GM23338 (cell line): Measurements from ENCODE around the gene BPI. TPM values are rescaled to one million over a fixed set of nuclear protein-coding genes. Genes with fewer than 3 reads are reported as not detected.

Experiments used
- ATAC-seq: fragments of 200-7000 bp; cut with Tn5 transposase; 3 replicates; pipeline ENCODE4 v1.9.1; 2020
- DNase-seq: peaks from one replicate; pipeline ENCODE4 v3.0.0-alpha.2; 2015; ENCODE audit warnings: low spot score
- H2AFZ ChIP-seq: fragments of 200-600 bp; sonication (generic); 2 replicates; pipeline ENCODE4 v1.8.0; 2016; ENCODE audit warnings: antibody characterized with exemption, mild to moderate bottlenecking, moderate library complexity
- H3F3A ChIP-seq: fragments of 200-600 bp; sonication (generic); replicated peaks from 2 replicates; pipeline ENCODE4 v1.8.0; 2017; ENCODE audit warnings: antibody characterized with exemption, mixed run types, low read depth
- H3K27ac ChIP-seq: fragments of 200-600 bp; sonication (generic); 2 replicates; pipeline ENCODE4 v1.6.1; 2016; ENCODE audit warnings: low read depth
- H3K27me3 ChIP-seq: fragments of 200-600 bp; sonication (generic); 2 replicates; pipeline ENCODE4 v1.8.0; 2016; ENCODE audit warnings: mild to moderate bottlenecking, mixed run types, moderate library complexity; ENCODE audit not compliant: insufficient read depth
- H3K36me3 ChIP-seq: fragments of 200-600 bp; sonication (generic); 2 replicates; pipeline ENCODE4 v1.8.0; 2016; ENCODE audit warnings: mild to moderate bottlenecking; ENCODE audit not compliant: insufficient read depth
- H3K4me1 ChIP-seq: fragments of 200-600 bp; sonication (generic); 2 replicates; pipeline ENCODE4 v1.8.0; 2016; ENCODE audit warnings: mild to moderate bottlenecking, moderate library complexity; ENCODE audit not compliant: insufficient read depth
- H3K4me2 ChIP-seq: fragments of 200-600 bp; sonication (generic); 2 replicates; pipeline ENCODE4 v1.7.1; 2017; ENCODE audit warnings: mixed run types
- H3K4me3 ChIP-seq: fragments of 200-600 bp; sonication (generic); 2 replicates; pipeline ENCODE4 v1.6.1; 2016; ENCODE audit warnings: mixed run types
- H3K79me2 ChIP-seq: fragments of 200-600 bp; sonication (generic); replicated peaks from 2 replicates; pipeline ENCODE4 v1.8.0; 2017; ENCODE audit warnings: mild to moderate bottlenecking; ENCODE audit not compliant: insufficient read depth
- H3K9me2 ChIP-seq: fragments of 200-600 bp; sonication (generic); 2 replicates; pipeline ENCODE4 v1.8.0; 2017; ENCODE audit not compliant: insufficient read depth
- H4K20me1 ChIP-seq: fragments of 200-600 bp; sonication (generic); replicated peaks from 2 replicates; pipeline ENCODE4 v1.8.0; 2017; ENCODE audit warnings: mild to moderate bottlenecking; ENCODE audit not compliant: insufficient read depth
- H3K27ac Mint-ChIP-seq: 2 replicates; pipeline ENCODE4 v1.8.0; 2020; ENCODE audit warnings: inconsistent platforms, mild to moderate bottlenecking, moderate library complexity, mixed read lengths
- H3K27me3 Mint-ChIP-seq: 3 replicates; pipeline ENCODE4 v1.8.0; 2022; ENCODE audit warnings: low read depth, mild to moderate bottlenecking, moderate library complexity, mixed read lengths, inconsistent platforms; ENCODE audit not compliant: insufficient read depth, poor library complexity
- H3K36me3 Mint-ChIP-seq: 3 replicates; pipeline ENCODE4 v1.8.0; 2021; ENCODE audit warnings: low read depth, mild to moderate bottlenecking, inconsistent platforms, moderate library complexity, mixed read lengths
- H3K4me1 Mint-ChIP-seq: 3 replicates; pipeline ENCODE4 v1.8.0; 2020; ENCODE audit warnings: mild to moderate bottlenecking, inconsistent platforms, mixed read lengths
- H3K4me3 Mint-ChIP-seq: 3 replicates; pipeline ENCODE4 v1.8.0; 2021; ENCODE audit warnings: moderate library complexity, mild to moderate bottlenecking, inconsistent platforms, mixed read lengths
- H3K9me3 Mint-ChIP-seq: 3 replicates; pipeline ENCODE4 v1.8.0; 2020; ENCODE audit warnings: moderate library complexity, mild to moderate bottlenecking, inconsistent platforms, mixed read lengths
- CTCF ChIP-seq, 2 experiments: fragments of 200-600 bp in 1 of 2; sonication (generic) in 1 of 2; conservative IDR thresholded peaks; 2 replicates each; pipeline versions ENCODE4 v1.5.1 to v1.6.1; 2016 to 2017; ENCODE audit warnings: antibody characterized with exemption in 2 of 2, low read depth in 2 of 2, mild to moderate bottlenecking in 2 of 2, moderate library complexity in 1 of 2
- EZH2 ChIP-seq: fragments of 200-600 bp; sonication (generic); IDR thresholded peaks from one replicate; pipeline ENCODE4 v1.8.0; 2017; ENCODE audit warnings: antibody characterized with exemption, mild to moderate bottlenecking, low read depth; ENCODE audit not compliant: unreplicated experiment
- JUNB ChIP-seq: IDR thresholded peaks from one replicate; pipeline ENCODE4 v1.6.1; 2016; ENCODE audit warnings: antibody characterized with exemption; ENCODE audit not compliant: unreplicated experiment
- NANOG ChIP-seq: IDR thresholded peaks from 2 replicates; pipeline ENCODE4 v1.6.1; 2016; ENCODE audit warnings: antibody characterized with exemption, borderline replicate concordance
- STAT1 ChIP-seq: IDR thresholded peaks from one replicate; pipeline ENCODE4 v1.6.1; 2016; ENCODE audit warnings: antibody characterized with exemption; ENCODE audit not compliant: unreplicated experiment
- ZNF331 ChIP-seq: fragments of 250-450 bp; sonication (Bioruptor Pico); IDR thresholded peaks from 2 replicates; pipeline ENCODE4 v1.5.0; 2020; ENCODE audit warnings: low read depth, mild to moderate bottlenecking, moderate library complexity
- ZNF462 ChIP-seq: fragments of 250-450 bp; sonication (Bioruptor Pico); IDR thresholded peaks from 2 replicates; pipeline ENCODE4 v1.5.0; 2020; ENCODE audit warnings: mild to moderate bottlenecking, moderate library complexity
- polyA plus RNA-seq: library from polyadenylated mRNA; unstranded; fragments of >200 nt; fragmentation: Nextera tagmentation; extraction: Ambion mirVana; gene quantifications from 2 replicates; pipeline ENCODE4 v1.2.1, GENCODE V29; 2016
- total RNA-seq: library from RNA; depleted of rRNA; stranded (reverse); fragments of >200 nt; shearing (Covaris generic); gene quantifications from 2 replicates; pipeline ENCODE4 v1.2.3, GENCODE V29; 2014
- TF ChIP-seq, protein P1 (sequence below): IDR thresholded peaks from one replicate; pipeline ENCODE4 v1.6.1; 2018; ENCODE audit warnings: antibody characterized with exemption; ENCODE audit not compliant: unreplicated experiment

The BPI gene
- total and polyA plus RNA-seq, 2 experiments from 2014 or later = not detected

- Histone ChIP-seq H3K79me2 (no peaks in the 10 kb centered on the region), H3K4me2 (no peak overlapping the region), H3K9me2 (no peaks in the 10 kb centered on the region), H2AFZ (0 out of 2 replicates have a peak overlapping the region, but pooled peaks have one; percentile 32), H3F3A (peaks cover 17% of the 10 kb centered on the region), H3K4me1 (peaks cover 30% of the 10 kb centered on the region), H3K36me3 (no peaks in the 10 kb centered on the region), H3K27ac (no peak overlapping the region), H3K4me3 (no peak overlapping the region), H4K20me1 (no peaks in the 10 kb centered on the region), H3K27me3 (no peaks in the 10 kb centered on the region)
- Mint-ChIP-seq H3K4me1 (peaks cover 34% of the 10 kb centered on the region), H3K4me3 (no peak overlapping the region), H3K27ac (no peak overlapping the region), H3K27me3 (peaks cover 6% of the 10 kb centered on the region), H3K9me3 (no peaks in the 10 kb centered on the region), H3K36me3 (no peaks in the 10 kb centered on the region)
- DNase-seq (no peak), ATAC-seq (no peak)
- no peak for TF ChIP-seq ZNF331 (CRISPR knock-in tag)
- no peak for TF ChIP-seq JUNB
- no peak for TF ChIP-seq STAT1
- no peak for TF ChIP-seq CTCF (conservative IDR thresholded peaks at IDR 0.05; ENCODE audit: low read depth in 2 of 2)
- TF ChIP-seq, protein P1, sequence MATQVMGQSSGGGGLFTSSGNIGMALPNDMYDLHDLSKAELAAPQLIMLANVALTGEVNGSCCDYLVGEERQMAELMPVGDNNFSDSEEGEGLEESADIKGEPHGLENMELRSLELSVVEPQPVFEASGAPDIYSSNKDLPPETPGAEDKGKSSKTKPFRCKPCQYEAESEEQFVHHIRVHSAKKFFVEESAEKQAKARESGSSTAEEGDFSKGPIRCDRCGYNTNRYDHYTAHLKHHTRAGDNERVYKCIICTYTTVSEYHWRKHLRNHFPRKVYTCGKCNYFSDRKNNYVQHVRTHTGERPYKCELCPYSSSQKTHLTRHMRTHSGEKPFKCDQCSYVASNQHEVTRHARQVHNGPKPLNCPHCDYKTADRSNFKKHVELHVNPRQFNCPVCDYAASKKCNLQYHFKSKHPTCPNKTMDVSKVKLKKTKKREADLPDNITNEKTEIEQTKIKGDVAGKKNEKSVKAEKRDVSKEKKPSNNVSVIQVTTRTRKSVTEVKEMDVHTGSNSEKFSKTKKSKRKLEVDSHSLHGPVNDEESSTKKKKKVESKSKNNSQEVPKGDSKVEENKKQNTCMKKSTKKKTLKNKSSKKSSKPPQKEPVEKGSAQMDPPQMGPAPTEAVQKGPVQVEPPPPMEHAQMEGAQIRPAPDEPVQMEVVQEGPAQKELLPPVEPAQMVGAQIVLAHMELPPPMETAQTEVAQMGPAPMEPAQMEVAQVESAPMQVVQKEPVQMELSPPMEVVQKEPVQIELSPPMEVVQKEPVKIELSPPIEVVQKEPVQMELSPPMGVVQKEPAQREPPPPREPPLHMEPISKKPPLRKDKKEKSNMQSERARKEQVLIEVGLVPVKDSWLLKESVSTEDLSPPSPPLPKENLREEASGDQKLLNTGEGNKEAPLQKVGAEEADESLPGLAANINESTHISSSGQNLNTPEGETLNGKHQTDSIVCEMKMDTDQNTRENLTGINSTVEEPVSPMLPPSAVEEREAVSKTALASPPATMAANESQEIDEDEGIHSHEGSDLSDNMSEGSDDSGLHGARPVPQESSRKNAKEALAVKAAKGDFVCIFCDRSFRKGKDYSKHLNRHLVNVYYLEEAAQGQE = no peak
- no peak for TF ChIP-seq ZNF462 (CRISPR knock-in tag)
- no peak for TF ChIP-seq NANOG
- no peak for TF ChIP-seq EZH2
Observed at GRCh38 chr20:38345643-38346042, 41.7 kb downstream of the BPI start.
